Mesenchymal stem cell (in vitro differentiated cells and primary cell): ENCODE results near the gene PPCDC.

Source experiments
- DNase-seq: peaks from one replicate; pipeline ENCODE4 v3.0.0-alpha.2; 2013
- H2AFZ ChIP-seq: one replicate; pipeline ENCODE4 v1.6.1; 2013; ENCODE audit warnings: low read depth, mild to moderate bottlenecking, control low read depth, inconsistent platforms, low read length, moderate library complexity
- H2AK5ac ChIP-seq: 2 replicates; pipeline ENCODE4 v1.6.1; 2013; ENCODE audit warnings: low read length, moderate library complexity, mild to moderate bottlenecking, inconsistent platforms; ENCODE audit not compliant: severe bottlenecking
- H2BK120ac ChIP-seq: one replicate; pipeline ENCODE4 v1.6.1; 2013; ENCODE audit warnings: low read depth, mild to moderate bottlenecking, inconsistent platforms, low read length, moderate library complexity
- H2BK12ac ChIP-seq, 2 experiments: one replicate each; pipeline ENCODE4 v1.6.1; 2013; ENCODE audit warnings: inconsistent platforms in 2 of 2, low read length in 2 of 2, mild to moderate bottlenecking in 2 of 2, moderate library complexity in 2 of 2, control low read depth in 1 of 2
- H2BK15ac ChIP-seq: one replicate; pipeline ENCODE4 v1.6.1; 2013; ENCODE audit warnings: mild to moderate bottlenecking, low read depth, inconsistent platforms; ENCODE audit not compliant: poor library complexity, severe bottlenecking
- H2BK5ac ChIP-seq: 2 replicates; pipeline ENCODE4 v1.6.1; 2013; ENCODE audit warnings: low read depth, mild to moderate bottlenecking, low read length, control low read depth, inconsistent platforms; ENCODE audit not compliant: poor library complexity, severe bottlenecking
- H3K14ac ChIP-seq, 2 experiments: one replicate each; pipeline ENCODE4 v1.6.1; 2013; ENCODE audit warnings: inconsistent platforms in 2 of 2, low read length in 2 of 2, control low read depth in 1 of 2, mild to moderate bottlenecking in 1 of 2, moderate library complexity in 1 of 2
- H3K18ac ChIP-seq, 2 experiments: one replicate each; pipeline ENCODE4 v1.6.1; 2013; ENCODE audit warnings: inconsistent platforms in 2 of 2, low read length in 2 of 2, control low read depth in 1 of 2, low read depth in 1 of 2, mild to moderate bottlenecking in 1 of 2
- H3K23ac ChIP-seq, 2 experiments: one replicate each; pipeline ENCODE4 v1.6.1; 2013; ENCODE audit warnings: inconsistent platforms in 2 of 2, low read length in 2 of 2, mild to moderate bottlenecking in 2 of 2, moderate library complexity in 2 of 2, control low read depth in 1 of 2
- H3K27ac ChIP-seq: 2 replicates; pipeline ENCODE4 v1.5.1; 2013; ENCODE audit warnings: mild to moderate bottlenecking, moderate library complexity, low read length, control low read depth, inconsistent platforms; ENCODE audit not compliant: poor library complexity, severe bottlenecking
- H3K27me3 ChIP-seq, 2 experiments: 2 replicates each; pipeline versions ENCODE4 v1.6.1 to v1.7.0; 2013; ENCODE audit warnings: low read length in 2 of 2, mild to moderate bottlenecking in 2 of 2, moderate library complexity in 2 of 2, control low read depth in 1 of 2, inconsistent platforms in 1 of 2; ENCODE audit not compliant: control insufficient read depth in 1 of 2, insufficient read depth in 1 of 2
- H3K36me3 ChIP-seq, 2 experiments: 2 replicates each; pipeline versions ENCODE4 v1.6.1 to v1.7.0; 2013; ENCODE audit warnings: low read length in 2 of 2, control low read depth in 1 of 2, inconsistent platforms in 1 of 2, low read depth in 1 of 2, mild to moderate bottlenecking in 1 of 2; ENCODE audit not compliant: insufficient read depth in 2 of 2, control insufficient read depth in 1 of 2
- H3K4ac ChIP-seq, 2 experiments: one replicate each; pipeline ENCODE4 v1.6.1; 2013; ENCODE audit warnings: inconsistent platforms in 2 of 2, low read length in 2 of 2, mild to moderate bottlenecking in 2 of 2, moderate library complexity in 2 of 2, control low read depth in 1 of 2, low read depth in 1 of 2
- H3K4me1 ChIP-seq: 2 replicates; pipeline ENCODE4 v1.6.1; 2013; ENCODE audit warnings: low read depth, low read length, control low read depth; ENCODE audit not compliant: control insufficient read depth, insufficient read depth
- H3K4me2 ChIP-seq: 2 replicates; pipeline ENCODE4 v1.6.1; 2013; ENCODE audit warnings: low read length, mild to moderate bottlenecking, inconsistent platforms; ENCODE audit not compliant: poor library complexity, severe bottlenecking
- H3K4me3 ChIP-seq, 2 experiments: 2 replicates each; pipeline versions ENCODE4 v1.5.1 to v1.7.0; 2013; ENCODE audit warnings: low read length in 2 of 2, mild to moderate bottlenecking in 2 of 2, control low read depth in 1 of 2, low read depth in 1 of 2; ENCODE audit not compliant: insufficient read depth in 1 of 2
- H3K79me1 ChIP-seq: replicated peaks from 2 replicates; pipeline ENCODE4 v1.6.1; 2013; ENCODE audit warnings: mild to moderate bottlenecking, control low read depth, low read length, inconsistent platforms; ENCODE audit not compliant: poor library complexity, severe bottlenecking
- H3K9ac ChIP-seq: 2 replicates; pipeline ENCODE4 v1.7.0; 2013; ENCODE audit warnings: mild to moderate bottlenecking, low read length, moderate library complexity
- H3K9me3 ChIP-seq: 2 replicates; pipeline ENCODE4 v1.7.0; 2013; ENCODE audit warnings: mild to moderate bottlenecking, low read length; ENCODE audit not compliant: control insufficient read depth
- H4K8ac ChIP-seq: one replicate; pipeline ENCODE4 v1.6.1; 2013; ENCODE audit warnings: inconsistent platforms, mild to moderate bottlenecking, low read length, moderate library complexity
- H4K91ac ChIP-seq: one replicate; pipeline ENCODE4 v1.6.1; 2013; ENCODE audit warnings: mild to moderate bottlenecking, low read length, inconsistent platforms
- WGBS: methylation state at CpG from one replicate; pipeline ENCODE4 v1.1.7; 2013; ENCODE audit warnings: mixed read lengths; 5-methylcytosine and 5-hydroxymethylcytosine counted together

The PPCDC gene

DNA sequence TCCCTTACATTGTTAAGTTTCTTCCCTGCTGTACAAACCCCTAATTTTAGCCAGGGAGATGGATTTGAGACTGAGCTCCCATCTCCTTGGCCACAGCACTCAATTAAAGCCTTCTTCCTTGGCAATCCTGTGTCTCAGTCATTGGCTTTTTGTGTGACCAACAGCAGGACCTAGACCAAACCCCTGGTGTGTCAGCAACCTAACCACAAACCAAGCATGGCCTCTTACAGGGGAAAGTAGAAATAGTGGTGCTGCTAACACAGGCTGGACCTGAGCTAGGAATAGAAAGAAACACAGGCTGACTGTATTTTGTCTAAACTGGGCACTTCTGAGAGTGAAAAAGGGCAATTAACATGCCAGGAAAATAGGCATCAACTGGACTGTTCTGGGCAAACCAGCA lies 37.9 kb downstream of the PPCDC start:
- H2BK12ac ChIP-seq, result no peak overlapping the region
- H3K23ac ChIP-seq, result no peak overlapping the region
- peaks cover 2% of the 10 kb centered on the region for H3K4me1 ChIP-seq
- no peak overlapping the region for H2AK5ac ChIP-seq
- H3K4me2 ChIP-seq, result no peak overlapping the region
- H2BK120ac ChIP-seq, result no peak overlapping the region
- no peak overlapping the region for H3K14ac ChIP-seq
- H3K18ac ChIP-seq, result no peak overlapping the region
- peak; percentile 71 for DNase-seq
- no peak overlapping the region for H2BK15ac ChIP-seq
- no peak overlapping the region for H3K27ac ChIP-seq
- H3K4me3 ChIP-seq, result no peak overlapping the region
- no peak overlapping the region for H3K4ac ChIP-seq
- no peak overlapping the region for H4K91ac ChIP-seq
- H3K9ac ChIP-seq, result no peak overlapping the region
- peaks cover 0 to 12% of the 10 kb centered on the region in 2 experiments for H3K27me3 ChIP-seq
- H2BK5ac ChIP-seq, result no peak overlapping the region
- no peak overlapping the region for H2AFZ ChIP-seq
- no peak overlapping the region for H4K8ac ChIP-seq
- no peaks in the 10 kb centered on the region for H3K9me3 ChIP-seq
- H3K36me3 ChIP-seq, result no peaks in the 10 kb centered on the region
- no peaks in the 10 kb centered on the region for H3K79me1 ChIP-seq

DNA sequence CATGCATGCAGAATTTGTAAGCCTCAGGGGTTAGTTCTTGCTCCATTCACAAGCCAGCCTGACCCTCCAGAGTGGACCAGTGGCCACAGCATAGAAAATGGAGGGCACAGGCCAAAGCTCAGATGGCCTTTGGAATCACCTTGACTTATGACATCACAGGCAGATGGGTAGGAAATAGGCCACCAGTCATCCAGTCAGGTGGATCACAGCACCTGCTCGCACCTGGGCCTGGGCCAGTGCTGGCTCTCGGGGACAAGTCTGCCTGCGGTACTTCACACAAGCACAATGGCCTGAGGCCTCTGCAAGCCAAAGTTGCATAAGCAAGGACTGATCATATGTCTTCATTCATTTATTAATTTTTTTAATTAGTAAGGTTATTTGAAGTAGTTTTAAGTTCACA lies 39.3 kb downstream of the PPCDC start:
- peaks cover 0 to 12% of the 10 kb centered on the region in 2 experiments for H3K27me3 ChIP-seq
- no peak overlapping the region for H3K18ac ChIP-seq
- no peak overlapping the region for H2AFZ ChIP-seq
- H3K9me3 ChIP-seq, result no peaks in the 10 kb centered on the region
- H3K23ac ChIP-seq, result no peak overlapping the region
- H3K4ac ChIP-seq, result no peak overlapping the region
- H2BK12ac ChIP-seq, result no peak overlapping the region
- H3K27ac ChIP-seq, result no peak overlapping the region
- no peak overlapping the region for H4K91ac ChIP-seq
- H3K4me3 ChIP-seq, result no peak overlapping the region
- H2AK5ac ChIP-seq, result no peak overlapping the region
- no peak overlapping the region for H3K14ac ChIP-seq
- H3K4me2 ChIP-seq, result no peak overlapping the region
- H2BK15ac ChIP-seq, result no peak overlapping the region
- no peak overlapping the region for H3K9ac ChIP-seq
- DNase-seq, result no peak
- 67% methylated on average over 3 of the region's 3 CpGs for WGBS
- no peaks in the 10 kb centered on the region for H3K36me3 ChIP-seq
- no peak overlapping the region for H4K8ac ChIP-seq
- no peak overlapping the region for H2BK5ac ChIP-seq
- H3K79me1 ChIP-seq, result no peaks in the 10 kb centered on the region
- no peak overlapping the region for H2BK120ac ChIP-seq
- H3K4me1 ChIP-seq, result peaks cover 2% of the 10 kb centered on the region

DNA sequence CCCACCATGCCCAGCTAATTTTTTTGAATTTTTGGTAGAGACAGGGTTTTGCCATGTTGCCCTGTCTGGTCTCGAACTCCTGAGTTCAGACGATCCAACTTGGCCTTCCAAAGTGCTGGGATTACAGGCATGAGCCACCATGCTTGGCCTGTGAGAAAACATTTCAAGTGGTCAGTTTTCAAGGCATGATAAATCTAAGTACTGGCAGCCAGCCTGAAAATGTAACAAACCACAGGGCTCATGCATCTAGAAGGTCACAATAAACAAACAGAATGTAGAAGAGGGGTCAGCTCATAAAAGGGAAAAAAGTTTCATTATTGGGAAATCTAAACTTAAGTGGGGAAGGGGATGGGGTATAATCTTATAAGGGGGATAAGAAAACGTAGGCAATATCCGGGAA lies 39.9 kb downstream of the PPCDC start:
- Histone ChIP-seq H3K18ac (no peak overlapping the region), H3K9ac (no peak overlapping the region), H3K9me3 (no peaks in the 10 kb centered on the region), H2BK5ac (no peak overlapping the region), H2AFZ (no peak overlapping the region), H3K36me3 (no peaks in the 10 kb centered on the region), H3K4me3 (no peak overlapping the region), H2BK15ac (no peak overlapping the region), H3K27me3 (peaks cover 0 to 13% of the 10 kb centered on the region in 2 experiments), H3K14ac (no peak overlapping the region), H3K4ac (no peak overlapping the region), H3K79me1 (no peaks in the 10 kb centered on the region), H2AK5ac (no peak overlapping the region), H3K27ac (no peak overlapping the region), H4K8ac (no peak overlapping the region), H3K4me1 (peaks cover 2% of the 10 kb centered on the region), H2BK120ac (no peak overlapping the region), H3K23ac (no peak overlapping the region), H3K4me2 (no peak overlapping the region), H2BK12ac (no peak overlapping the region), H4K91ac (no peak overlapping the region)
- 70% methylated on average over 4 of the region's 4 CpGs for WGBS
- DNase-seq, result peak; percentile 89

GRCh38 chr15:75063889-75064288 lies 40.5 kb downstream of the PPCDC start:
- Histone ChIP-seq H2BK5ac (no peak overlapping the region), H3K9me3 (no peaks in the 10 kb centered on the region), H2BK120ac (no peak overlapping the region), H3K18ac (no peak overlapping the region), H2AFZ (no peak overlapping the region), H3K9ac (no peak overlapping the region), H3K4me3 (no peak overlapping the region), H3K4me2 (no peak overlapping the region), H4K91ac (no peak overlapping the region), H2AK5ac (no peak overlapping the region), H3K14ac (no peak overlapping the region), H3K36me3 (no peaks in the 10 kb centered on the region), H3K4me1 (peaks cover 2% of the 10 kb centered on the region), H3K27ac (no peak overlapping the region), H4K8ac (no peak overlapping the region), H3K23ac (no peak overlapping the region), H3K4ac (no peak overlapping the region), H2BK15ac (no peak overlapping the region), H3K27me3 (peaks cover 4 to 19% of the 10 kb centered on the region in 2 experiments), H2BK12ac (no peak overlapping the region), H3K79me1 (no peaks in the 10 kb centered on the region)
- DNase-seq, result no peak
- 97% methylated on average over 7 of the region's 9 CpGs for WGBS
